IMR-90 (cell line): Measurements from ENCODE around the gene GBP7. TPM values are rescaled to one million over a fixed set of nuclear protein-coding genes. Genes with fewer than 3 reads are reported as not detected.

Experiments
- ATAC-seq: fragments of 200-7000 bp; cut with Tn5 transposase; 2 replicates; pipeline ENCODE4 v1.9.1; 2020; ENCODE audit warnings: low read depth, mild to moderate bottlenecking, moderate library complexity
- BruUV-seq: library from RNA; stranded (reverse); fragments of 400-500 nt; replicated peaks from 2 replicates; lab custom pipeline; 2021; lab: Mats Ljungman, UMichigan
- CTCF ChIA-PET: fragments of 300-600 bp; formaldehyde crosslinking; extraction: SDS; loops from one replicate; lab custom pipeline; 2021; ENCODE audit warnings: antibody characterized with exemption; lab: Yijun Ruan, JAX
- POLR2A ChIA-PET: fragments of 300-600 bp; sonication (Branson Sonifier 250); formaldehyde crosslinking; loops from one replicate; lab custom pipeline; 2022; ENCODE audit warnings: antibody characterized with exemption; ENCODE audit not compliant: unreplicated experiment; lab: Charles Lee
- DNase-seq: peaks from one replicate; pipeline ENCODE4 v3.0.0; 2013
- H2AFZ ChIP-seq: replicated peaks from 2 replicates; pipeline ENCODE3; 2013; ENCODE audit warnings: low read length, mild to moderate bottlenecking; ENCODE audit not compliant: poor library complexity
- H2AK5ac ChIP-seq: 2 replicates; pipeline ENCODE4 v1.6.1; 2013; ENCODE audit warnings: low read depth, low read length, inconsistent platforms
- H2AK9ac ChIP-seq: replicated peaks from 2 replicates; pipeline ENCODE3; 2013; ENCODE audit warnings: mild to moderate bottlenecking, low read depth, low read length, moderate library complexity; ENCODE audit not compliant: poor library complexity
- H2BK120ac ChIP-seq: 2 replicates; pipeline ENCODE4 v1.6.1; 2013; ENCODE audit warnings: low read depth, low read length, inconsistent platforms
- H2BK15ac ChIP-seq: 3 replicates; pipeline ENCODE4 v1.6.1; 2013; ENCODE audit warnings: low read depth, low read length, inconsistent platforms
- H2BK20ac ChIP-seq: 2 replicates; pipeline ENCODE4 v1.6.1; 2013; ENCODE audit warnings: low read depth, mild to moderate bottlenecking, inconsistent platforms, low read length, moderate library complexity
- H2BK5ac ChIP-seq: 2 replicates; pipeline ENCODE4 v1.6.1; 2013; ENCODE audit warnings: mild to moderate bottlenecking, low read depth, low read length, inconsistent platforms; ENCODE audit not compliant: poor library complexity, severe bottlenecking
- H3K14ac ChIP-seq: replicated peaks from 2 replicates; pipeline ENCODE4 v1.6.1; 2013; ENCODE audit warnings: low read depth, low read length, inconsistent platforms
- H3K18ac ChIP-seq: 2 replicates; pipeline ENCODE4 v1.6.1; 2013; ENCODE audit warnings: low read depth, low read length, control low read depth
- H3K23ac ChIP-seq: 2 replicates; pipeline ENCODE4 v1.6.1; 2013; ENCODE audit warnings: low read depth, low read length, inconsistent platforms
- H3K27ac ChIP-seq: 2 replicates; pipeline ENCODE4 v1.5.1; 2013; ENCODE audit warnings: mild to moderate bottlenecking, control low read depth, low read length; ENCODE audit not compliant: insufficient read depth
- H3K27me3 ChIP-seq: 2 replicates; pipeline ENCODE4 v1.6.1; 2013; ENCODE audit warnings: low read length; ENCODE audit not compliant: control insufficient read depth, insufficient read depth
- H3K36me3 ChIP-seq: 2 replicates; pipeline ENCODE4 v1.6.1; 2013; ENCODE audit warnings: low read length, mixed read lengths; ENCODE audit not compliant: control insufficient read depth, insufficient read depth
- H3K4ac ChIP-seq: 2 replicates; pipeline ENCODE4 v1.6.1; 2013; ENCODE audit warnings: low read depth, low read length, inconsistent platforms
- H3K4me1 ChIP-seq: 2 replicates; pipeline ENCODE4 v1.6.1; 2013; ENCODE audit warnings: low read length, mixed read lengths; ENCODE audit not compliant: control insufficient read depth, insufficient read depth
- H3K4me2 ChIP-seq: 2 replicates; pipeline ENCODE4 v1.6.1; 2013; ENCODE audit warnings: low read depth, mild to moderate bottlenecking, control low read depth, low read length, moderate library complexity
- H3K4me3 ChIP-seq: 2 replicates; pipeline ENCODE4 v1.5.1; 2013; ENCODE audit warnings: low read depth, mild to moderate bottlenecking, control low read depth, low read length, moderate library complexity; ENCODE audit not compliant: insufficient read depth
- H3K56ac ChIP-seq: 2 replicates; pipeline ENCODE4 v1.6.1; 2013; ENCODE audit warnings: low read length, inconsistent platforms; ENCODE audit not compliant: insufficient read depth; ENCODE audit errors: extremely low read depth
- H3K79me1 ChIP-seq, 2 experiments: 2 replicates each; pipeline ENCODE4 v1.6.1; 2013; ENCODE audit warnings: low read length in 2 of 2, inconsistent platforms in 1 of 2, low read depth in 1 of 2
- H3K9ac ChIP-seq: 2 replicates; pipeline ENCODE4 v1.6.1; 2013; ENCODE audit warnings: low read depth, low read length, control low read depth
- H3K9me1 ChIP-seq: 2 replicates; pipeline ENCODE4 v1.6.1; 2013; ENCODE audit warnings: low read length, inconsistent platforms; ENCODE audit not compliant: insufficient read depth
- H3K9me3 ChIP-seq: 2 replicates; pipeline ENCODE4 v1.6.1; 2013; ENCODE audit warnings: low read length; ENCODE audit not compliant: control insufficient read depth, insufficient read depth
- H4K20me1 ChIP-seq: 2 replicates; pipeline ENCODE4 v1.6.1; 2013; ENCODE audit warnings: low read length, inconsistent platforms; ENCODE audit not compliant: insufficient read depth
- H4K5ac ChIP-seq: 2 replicates; pipeline ENCODE4 v1.6.1; 2013; ENCODE audit warnings: mild to moderate bottlenecking, low read depth, low read length, control low read depth
- H4K8ac ChIP-seq, 2 experiments: 2 replicates each; pipeline ENCODE4 v1.6.1; 2013; ENCODE audit warnings: low read depth in 2 of 2, low read length in 2 of 2, control low read depth in 1 of 2, inconsistent platforms in 1 of 2
- H4K91ac ChIP-seq: 2 replicates; pipeline ENCODE4 v1.6.1; 2013; ENCODE audit warnings: low read depth, low read length, inconsistent platforms; ENCODE audit not compliant: insufficient read depth
- MXI1 ChIP-seq: IDR thresholded peaks from 2 replicates; pipeline ENCODE4 v1.6.1; 2012; ENCODE audit warnings: low read depth, mild to moderate bottlenecking, low read length, moderate library complexity, borderline replicate concordance
- USF2 ChIP-seq: fragments of 150-350 bp; IDR thresholded peaks from 2 replicates; pipeline ENCODE4 v1.6.1; 2017; ENCODE audit warnings: mild to moderate bottlenecking, antibody characterized with exemption, low read length, low read depth
- dilution Hi-C: fragments of 300-500 bp; cut with HindIII; formaldehyde crosslinking; loops from one replicate; pipeline ENCODE4 v1.14.3; 2018; ENCODE audit warnings: low sequenced_read_pairs; ENCODE audit not compliant: unreplicated experiment
- in situ Hi-C: fragments of 300-500 bp; cut with MboI; formaldehyde crosslinking; loops from 3 replicates; pipeline ENCODE4 v1.14.3; 2019; ENCODE audit warnings: low sequenced_read_pairs, inconsistent platforms, mixed read lengths
- intact Hi-C: fragments of 100-400 bp; cut with micrococcal nuclease; formaldehyde crosslinking; loops from 2 replicates; pipeline ENCODE4 v1.10.0; 2022
- polyA plus RNA-seq, 3 experiments: library from polyadenylated mRNA; depleted of rRNA; stranded (reverse); fragments of >200 nt; gene quantifications; 2 replicates each; pipeline ENCODE4 v1.2.3, GENCODE V29; 2012; ENCODE audit warnings: low replicate concordance in 1 of 3
- total RNA-seq: library from RNA; depleted of rRNA; stranded (reverse); fragments of >200 nt; gene quantifications from 2 replicates; pipeline ENCODE4 v1.2.3, GENCODE V29; 2012

The GBP7 gene
- total and polyA plus RNA-seq, 2 of the 4 experiments (the other 2 are of a cell fraction): not detected

- H2AK9ac ChIP-seq: no peak overlapping the region
- no peaks in the 10 kb centered on the region for H3K9me3 ChIP-seq
- H4K20me1 ChIP-seq: no peaks in the 10 kb centered on the region
- H2AFZ ChIP-seq: no peak overlapping the region
- no peak overlapping the region for H4K91ac ChIP-seq
- H3K79me1 ChIP-seq: no peaks in the 10 kb centered on the region
- no peak overlapping the region for H3K4ac ChIP-seq
- no peak for TF ChIP-seq MXI1
- no peak for TF ChIP-seq USF2
- no peak overlapping the region for H3K23ac ChIP-seq
- in situ Hi-C loops (no loop called here), dilution Hi-C loops (no loop called here), intact Hi-C loops (no loop called here)
- no peak overlapping the region for H2BK20ac ChIP-seq
- no TSS peak for BruUV-seq
- H2AK5ac ChIP-seq: no peak overlapping the region
- no peaks in the 10 kb centered on the region for H3K36me3 ChIP-seq
- CTCF ChIA-PET: no interaction called here
- H3K18ac ChIP-seq: no peak overlapping the region
- H3K27ac ChIP-seq: no peak overlapping the region
- POLR2A ChIA-PET: no interaction called here
- H3K9me1 ChIP-seq: no peaks in the 10 kb centered on the region
- no peak for ATAC-seq
- H3K4me1 ChIP-seq: no peaks in the 10 kb centered on the region
- no peak overlapping the region for H3K9ac ChIP-seq
- no peak overlapping the region for H4K8ac ChIP-seq
- H3K4me2 ChIP-seq: no peak overlapping the region
- H3K4me3 ChIP-seq: no peak overlapping the region
- no peak overlapping the region for H3K14ac ChIP-seq
- H3K56ac ChIP-seq: no peak overlapping the region
- DNase-seq: no peak
- H2BK5ac ChIP-seq: no peak overlapping the region
- no peaks in the 10 kb centered on the region for H3K27me3 ChIP-seq
- H2BK120ac ChIP-seq: no peak overlapping the region
- H2BK15ac ChIP-seq: no peak overlapping the region
- H4K5ac ChIP-seq: no peak overlapping the region
Observed at GRCh38 chr1:89171067-89171438, 4.8 kb downstream of the GBP7 start.
